22Rv1 (cell line): Measurements from ENCODE around the gene GNB5.

Source experiments
- ZFX ChIP-seq: fragments of 450-650 bp; IDR thresholded peaks from 2 replicates; pipeline ENCODE4 v1.6.1; 2017; ENCODE audit warnings: antibody characterized with exemption, borderline replicate concordance
- TF ChIP-seq, protein P1 (sequence below): fragments of 450-650 bp; IDR thresholded peaks from 2 replicates; pipeline ENCODE4 v1.5.1; 2017; ENCODE audit warnings: mild to moderate bottlenecking

DNA sequence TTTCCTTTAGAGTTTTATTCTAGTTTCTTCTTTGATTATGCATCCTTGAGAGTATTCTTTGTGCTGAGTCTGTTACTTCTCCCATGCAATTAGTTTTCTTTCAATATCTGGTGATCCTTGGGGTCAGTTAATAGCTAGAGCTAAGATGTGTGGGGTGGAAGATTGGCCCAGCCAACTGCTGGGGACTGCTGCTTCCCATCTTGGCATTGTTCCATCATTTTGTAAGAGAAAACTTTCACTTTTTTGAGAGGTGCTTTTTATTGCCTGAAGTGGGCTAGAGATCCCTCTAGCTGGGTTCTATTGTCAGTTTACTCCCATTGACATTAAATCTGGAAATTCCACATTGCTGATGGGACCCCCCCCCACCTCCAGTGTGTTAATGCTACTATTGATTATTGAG, 94.0 kb downstream of the GNB5 start:
- TF ChIP-seq, protein P1, sequence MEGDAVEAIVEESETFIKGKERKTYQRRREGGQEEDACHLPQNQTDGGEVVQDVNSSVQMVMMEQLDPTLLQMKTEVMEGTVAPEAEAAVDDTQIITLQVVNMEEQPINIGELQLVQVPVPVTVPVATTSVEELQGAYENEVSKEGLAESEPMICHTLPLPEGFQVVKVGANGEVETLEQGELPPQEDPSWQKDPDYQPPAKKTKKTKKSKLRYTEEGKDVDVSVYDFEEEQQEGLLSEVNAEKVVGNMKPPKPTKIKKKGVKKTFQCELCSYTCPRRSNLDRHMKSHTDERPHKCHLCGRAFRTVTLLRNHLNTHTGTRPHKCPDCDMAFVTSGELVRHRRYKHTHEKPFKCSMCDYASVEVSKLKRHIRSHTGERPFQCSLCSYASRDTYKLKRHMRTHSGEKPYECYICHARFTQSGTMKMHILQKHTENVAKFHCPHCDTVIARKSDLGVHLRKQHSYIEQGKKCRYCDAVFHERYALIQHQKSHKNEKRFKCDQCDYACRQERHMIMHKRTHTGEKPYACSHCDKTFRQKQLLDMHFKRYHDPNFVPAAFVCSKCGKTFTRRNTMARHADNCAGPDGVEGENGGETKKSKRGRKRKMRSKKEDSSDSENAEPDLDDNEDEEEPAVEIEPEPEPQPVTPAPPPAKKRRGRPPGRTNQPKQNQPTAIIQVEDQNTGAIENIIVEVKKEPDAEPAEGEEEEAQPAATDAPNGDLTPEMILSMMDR, result no peak
- TF ChIP-seq ZFX, result no peak
